GM12864 (cell line): ENCODE data around the gene SEMA6C.

Source experiments
- DNase-seq: peaks from one replicate; pipeline ENCODE4 v3.0.0-alpha.2; 2011; ENCODE audit warnings: low read depth
- H3K4me3 ChIP-seq: 2 replicates; pipeline ENCODE4 v1.5.1; 2011; ENCODE audit warnings: mild to moderate bottlenecking, low read depth, low read length, control low read depth
- CTCF ChIP-seq: IDR thresholded peaks from 2 replicates; pipeline ENCODE4 v1.5.1; 2011; ENCODE audit warnings: low read depth, mild to moderate bottlenecking, moderate library complexity, low read length, control low read depth, inconsistent platforms; ENCODE audit errors: missing control alignments

Gene SEMA6C

DNA sequence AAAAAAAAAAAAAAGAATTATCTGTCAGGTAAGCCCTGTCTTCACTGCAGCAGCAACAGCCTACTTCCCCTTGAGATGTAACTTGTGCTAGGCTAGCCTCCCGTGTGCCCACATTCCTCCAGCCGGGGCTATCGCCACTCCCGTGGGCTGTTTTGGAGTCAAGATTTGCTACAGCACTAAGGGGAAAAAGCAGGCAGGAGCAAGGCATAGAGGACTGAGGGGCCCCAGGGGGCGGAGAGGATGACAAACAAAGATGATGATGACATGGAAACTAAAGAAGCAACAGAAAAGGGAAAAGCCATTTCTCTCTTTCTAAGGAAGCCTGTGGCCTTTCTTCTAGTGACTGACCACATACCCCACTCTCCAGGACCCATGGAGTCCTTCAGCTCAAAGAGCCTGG is 11.9 kb upstream of the SEMA6C start:
- DNase-seq: no peak
- no peak for TF ChIP-seq CTCF
- no peak overlapping the region for H3K4me3 ChIP-seq

DNA sequence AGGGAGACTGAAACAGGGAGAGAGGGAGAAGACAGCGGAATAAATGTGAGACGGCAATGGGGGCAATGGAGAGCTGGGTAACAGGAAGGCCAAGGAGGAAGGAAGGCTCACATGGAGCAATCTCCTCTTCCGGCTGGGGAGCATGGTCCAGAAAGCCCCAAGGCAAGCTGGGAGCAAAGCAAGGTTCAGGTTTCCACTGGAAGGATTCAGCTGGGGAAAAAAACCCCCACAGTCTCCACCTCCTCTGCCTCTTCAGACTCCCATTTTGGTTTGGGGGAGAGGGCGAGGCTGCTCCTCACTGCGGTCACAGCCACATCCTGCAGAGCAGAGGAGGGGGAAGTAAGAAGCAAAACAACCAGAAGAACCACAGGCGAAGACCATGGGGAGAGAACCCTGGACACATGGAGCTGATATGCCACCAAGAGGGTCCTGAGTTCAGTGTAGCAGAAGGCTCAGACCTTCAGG is 10.7 kb upstream of the SEMA6C start:
- H3K4me3 ChIP-seq: peak overlapping the region; percentile 64
- no peak for DNase-seq

GRCh38 chr1:151156515-151156819 is 10.0 kb upstream of the SEMA6C start, which contains the start of gene TNFAIP8L2:
Gene TNFAIP8L2 (plus strand): TSS chr1:151156649. CDS start chr1:151158698, 2,049 bp downstream.
- peak; percentile 34 for DNase-seq
- no peak for TF ChIP-seq CTCF
- peak within 1 kb of the TSS; percentile 64 for H3K4me3 ChIP-seq

More for the DNA sequence above, 10.7 kb upstream of the SEMA6C start:
- no peak for TF ChIP-seq CTCF

GRCh38 chr1:151147665-151148064 is 1.2 kb upstream of the SEMA6C start:
- H3K4me3 ChIP-seq: no peak overlapping the region
- no peak for TF ChIP-seq CTCF
- no peak for DNase-seq

DNA sequence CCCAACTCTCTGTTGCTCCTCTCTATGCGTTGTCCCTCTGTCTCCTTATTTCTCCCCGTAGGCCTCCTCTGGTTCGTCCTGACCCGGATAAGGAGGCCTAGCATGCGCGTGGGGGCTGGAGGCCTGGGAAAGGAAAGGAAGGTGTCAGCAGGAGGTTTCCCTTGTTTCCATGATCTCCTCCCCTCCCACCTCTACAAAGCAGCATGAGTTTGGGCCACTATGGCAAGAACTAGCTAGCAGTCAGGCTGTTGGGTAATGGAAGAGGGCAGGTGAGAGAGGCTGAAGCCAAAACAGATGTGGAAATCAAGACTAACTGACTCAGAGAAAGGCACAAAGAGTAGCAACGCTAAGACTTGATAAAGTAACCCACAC is 687 bp upstream of the SEMA6C start:
- H3K4me3 ChIP-seq: peak overlapping the region; percentile 65
- no peak for DNase-seq
- TF ChIP-seq CTCF: no peak

DNA sequence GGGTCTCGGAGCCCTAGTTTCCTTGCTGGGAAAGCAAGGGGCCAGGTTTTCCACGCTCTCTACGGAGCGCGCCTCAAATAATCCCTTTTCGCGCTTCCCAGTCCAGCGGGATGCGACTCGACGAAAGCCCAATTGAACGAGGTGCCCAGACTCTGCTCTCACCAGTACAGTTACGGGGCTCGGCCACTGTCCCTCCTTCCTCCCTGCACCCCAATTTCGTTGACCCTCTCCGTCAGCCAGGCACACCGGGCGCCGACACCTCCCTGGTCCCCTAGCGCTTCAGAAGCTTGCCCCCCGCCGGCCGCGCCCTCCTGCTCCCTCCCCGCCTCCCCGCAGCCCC is 389 bp downstream of the SEMA6C start:
- no peak for TF ChIP-seq CTCF
- H3K4me3 ChIP-seq: peak overlapping the region; percentile 65
- no peak for DNase-seq

DNA sequence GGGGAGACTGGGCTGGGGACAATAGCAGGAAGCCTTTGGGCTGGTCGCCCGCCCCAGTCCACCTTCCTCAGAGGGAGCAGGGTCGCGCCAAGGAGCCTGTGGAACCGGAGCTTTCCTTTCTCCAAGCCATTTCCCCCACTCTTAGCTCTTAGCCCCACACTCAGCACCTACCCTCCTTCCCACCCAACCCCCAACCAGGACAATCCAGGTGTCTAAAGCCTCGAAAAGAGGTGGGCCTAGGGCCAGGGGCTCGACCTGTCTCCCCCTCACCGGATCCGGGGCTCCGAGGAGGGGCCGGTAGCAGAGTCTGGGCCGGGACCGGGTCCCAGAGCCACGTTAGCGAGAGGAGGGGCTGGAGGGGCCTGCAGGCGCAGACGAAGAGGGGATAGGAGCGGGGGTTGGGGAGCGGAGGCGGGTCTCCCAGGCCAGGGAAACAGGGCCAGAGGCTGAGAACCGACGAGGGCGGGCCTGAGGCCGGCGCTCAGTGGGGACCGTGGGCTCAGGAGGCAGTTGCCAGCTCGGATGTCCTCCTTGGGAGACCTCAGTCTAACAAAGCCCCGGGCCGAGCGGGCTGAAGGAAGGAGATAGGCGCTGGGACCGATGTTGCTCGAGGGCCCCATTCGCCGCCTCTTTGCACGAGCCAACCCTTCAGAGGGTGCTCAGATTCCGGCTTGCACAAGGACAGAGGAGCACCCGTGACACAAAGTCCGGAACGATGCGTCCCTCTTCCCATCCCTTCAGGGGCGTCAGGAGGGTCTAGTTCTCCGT is 943 bp downstream of the SEMA6C start:
- no peak for DNase-seq
- no peak overlapping the region for H3K4me3 ChIP-seq
- TF ChIP-seq CTCF: no peak
